T-helper 17 cell (primary cell): ENCODE data around the gene PRICKLE1. TPM values are rescaled to one million over a fixed set of nuclear protein-coding genes. Genes with fewer than 3 reads are reported as not detected.

Experiments
- ATAC-seq: fragments of 150-1000 bp; cut with Tn5 transposase; 2 replicates; pipeline ENCODE4 v1.10.0; 2021; ENCODE audit warnings: mild to moderate bottlenecking, moderate library complexity
- DNase-seq, 3 donors: peaks; one replicate each; pipeline versions ENCODE4 v3.0.0 to v3.0.0-alpha.2; 2020 to 2021
- H3K9me3 ChIP-seq: one replicate; pipeline ENCODE4 v1.7.0; 2013; ENCODE audit warnings: low read length, mild to moderate bottlenecking; ENCODE audit not compliant: control insufficient read depth, poor library complexity, severe bottlenecking
- H3K27ac Mint-ChIP-seq: one replicate; pipeline ENCODE4 v1.8.0; 2022; ENCODE audit warnings: mild to moderate bottlenecking, moderate library complexity, mixed read lengths
- H3K27me3 Mint-ChIP-seq: one replicate; pipeline ENCODE4 v1.8.0; 2022; ENCODE audit warnings: mixed read lengths
- H3K36me3 Mint-ChIP-seq: one replicate; pipeline ENCODE4 v1.8.0; 2022; ENCODE audit warnings: low read depth, mixed read lengths
- H3K4me1 Mint-ChIP-seq: one replicate; pipeline ENCODE4 v1.8.0; 2022; ENCODE audit warnings: mild to moderate bottlenecking, mixed read lengths
- H3K4me3 Mint-ChIP-seq: one replicate; pipeline ENCODE4 v1.8.0; 2022; ENCODE audit warnings: mild to moderate bottlenecking, moderate library complexity, mixed read lengths
- total RNA-seq, 4 donors: library from RNA in 2 of 4; stranded (reverse) in 2 of 4; gene quantifications; one replicate each; pipeline ENCODE4 v1.2.3 and lab custom pipeline; 2022 to 2026

PRICKLE1 gene
- total RNA-seq, 2 donors from 2014 or later: 0.27 to 0.86 TPM

GRCh38 chr12:42469355-42470175 is 120.0 kb downstream of the PRICKLE1 start:
- Mint-ChIP-seq H3K36me3 (no peaks in the 10 kb centered on the region), H3K4me1 (peaks cover 7% of the 10 kb centered on the region), H3K27ac (no peak overlapping the region), H3K4me3 (peak overlapping the region; percentile 43), H3K27me3 (peaks cover 79% of the 10 kb centered on the region)
- DNase-seq: no peak
- no peaks in the 10 kb centered on the region for H3K9me3 ChIP-seq
- peak; percentile 86 for ATAC-seq

- DNase-seq (no peak), ATAC-seq (peak; percentile 24)
- H3K9me3 ChIP-seq: no peaks in the 10 kb centered on the region
- no peak overlapping the region for H3K4me3 Mint-ChIP-seq
- H3K4me1 Mint-ChIP-seq: peaks cover 7% of the 10 kb centered on the region
- no peaks in the 10 kb centered on the region for H3K36me3 Mint-ChIP-seq
- no peak overlapping the region for H3K27ac Mint-ChIP-seq
- H3K27me3 Mint-ChIP-seq: peaks cover 77% of the 10 kb centered on the region
Measured at GRCh38 chr12:42468921-42469320, 120.6 kb downstream of the PRICKLE1 start.

GRCh38 chr12:42468341-42468821 is 121.2 kb downstream of the PRICKLE1 start:
- ATAC-seq (no peak), DNase-seq (no peak)
- H3K36me3 Mint-ChIP-seq: no peaks in the 10 kb centered on the region
- H3K4me1 Mint-ChIP-seq: peaks cover 7% of the 10 kb centered on the region
- peaks cover 72% of the 10 kb centered on the region for H3K27me3 Mint-ChIP-seq
- no peak overlapping the region for H3K4me3 Mint-ChIP-seq
- H3K9me3 ChIP-seq: no peaks in the 10 kb centered on the region
- H3K27ac Mint-ChIP-seq: no peak overlapping the region

- no peaks in the 10 kb centered on the region for H3K9me3 ChIP-seq
- H3K36me3 Mint-ChIP-seq: peaks cover 2% of the 10 kb centered on the region
- H3K27me3 Mint-ChIP-seq: peaks cover 25% of the 10 kb centered on the region
- H3K4me3 Mint-ChIP-seq: no peak overlapping the region
- H3K27ac Mint-ChIP-seq: no peak overlapping the region
- DNase-seq (no peak), ATAC-seq (no peak)
- H3K4me1 Mint-ChIP-seq: peaks cover 3% of the 10 kb centered on the region
Measured at GRCh38 chr12:42463671-42464070, 125.9 kb downstream of the PRICKLE1 start.

GRCh38 chr12:42462486-42462885 is 127.1 kb downstream of the PRICKLE1 start:
- Mint-ChIP-seq H3K4me1 (no peaks in the 10 kb centered on the region), H3K27ac (no peak overlapping the region), H3K36me3 (peaks cover 2% of the 10 kb centered on the region), H3K27me3 (peaks cover 19% of the 10 kb centered on the region), H3K4me3 (no peak overlapping the region)
- ATAC-seq (no peak), DNase-seq (no peak)
- H3K9me3 ChIP-seq: no peaks in the 10 kb centered on the region

GRCh38 chr12:42459336-42459847 is 130.2 kb downstream of the PRICKLE1 start:
- Mint-ChIP-seq H3K4me1 (no peaks in the 10 kb centered on the region), H3K36me3 (peaks cover 2% of the 10 kb centered on the region), H3K4me3 (no peak overlapping the region), H3K27me3 (no peaks in the 10 kb centered on the region), H3K27ac (no peak overlapping the region)
- ATAC-seq: no peak
- H3K9me3 ChIP-seq: no peaks in the 10 kb centered on the region
- no peak for DNase-seq

GRCh38 chr12:42458575-42458974 is 131.0 kb downstream of the PRICKLE1 start:
- H3K4me3 Mint-ChIP-seq: no peak overlapping the region
- no peaks in the 10 kb centered on the region for H3K4me1 Mint-ChIP-seq
- H3K36me3 Mint-ChIP-seq: peaks cover 2% of the 10 kb centered on the region
- H3K27me3 Mint-ChIP-seq: no peaks in the 10 kb centered on the region
- DNase-seq (no peak), ATAC-seq (no peak)
- no peaks in the 10 kb centered on the region for H3K9me3 ChIP-seq
- no peak overlapping the region for H3K27ac Mint-ChIP-seq

GRCh38 chr12:42450248-42450647 is 139.3 kb downstream of the PRICKLE1 start:
- H3K27ac Mint-ChIP-seq: no peak overlapping the region
- H3K36me3 Mint-ChIP-seq: peaks cover 16% of the 10 kb centered on the region

GRCh38 chr12:42448841-42449240 is 140.7 kb downstream of the PRICKLE1 start:
- no peak overlapping the region for H3K4me3 Mint-ChIP-seq
- H3K9me3 ChIP-seq: no peaks in the 10 kb centered on the region
- peaks cover 19% of the 10 kb centered on the region for H3K36me3 Mint-ChIP-seq
- H3K27me3 Mint-ChIP-seq: no peaks in the 10 kb centered on the region
- no peak for ATAC-seq
- no peak for DNase-seq
- no peaks in the 10 kb centered on the region for H3K4me1 Mint-ChIP-seq
- no peak overlapping the region for H3K27ac Mint-ChIP-seq

More at GRCh38 chr12:42450248-42450647, 139.3 kb downstream of the PRICKLE1 start:
- DNase-seq: no peak
- H3K27me3 Mint-ChIP-seq: no peaks in the 10 kb centered on the region
- ATAC-seq: no peak
- no peaks in the 10 kb centered on the region for H3K9me3 ChIP-seq
- H3K4me1 Mint-ChIP-seq: no peaks in the 10 kb centered on the region
- H3K4me3 Mint-ChIP-seq: no peak overlapping the region

- peaks cover 2% of the 10 kb centered on the region for H3K9me3 ChIP-seq
- Mint-ChIP-seq H3K4me1 (no peaks in the 10 kb centered on the region), H3K4me3 (no peak overlapping the region), H3K36me3 (peaks cover 19% of the 10 kb centered on the region), H3K27ac (no peak overlapping the region), H3K27me3 (no peaks in the 10 kb centered on the region)
- DNase-seq: no peak
- ATAC-seq: no peak
Measured at GRCh38 chr12:42447371-42447786, 142.2 kb downstream of the PRICKLE1 start.

GRCh38 chr12:42446761-42447160 is 142.8 kb downstream of the PRICKLE1 start:
- Mint-ChIP-seq H3K36me3 (peaks cover 23% of the 10 kb centered on the region), H3K27me3 (no peaks in the 10 kb centered on the region)
- no peak for ATAC-seq

GRCh38 chr12:42445891-42446290 is 143.7 kb downstream of the PRICKLE1 start:
- H3K27ac Mint-ChIP-seq: no peak overlapping the region
- H3K9me3 ChIP-seq: peaks cover 2% of the 10 kb centered on the region
- DNase-seq (no peak), ATAC-seq (no peak)
- H3K36me3 Mint-ChIP-seq: peaks cover 24% of the 10 kb centered on the region
- no peak overlapping the region for H3K4me3 Mint-ChIP-seq
- H3K27me3 Mint-ChIP-seq: no peaks in the 10 kb centered on the region
- H3K4me1 Mint-ChIP-seq: no peaks in the 10 kb centered on the region

More at GRCh38 chr12:42446761-42447160, 142.8 kb downstream of the PRICKLE1 start:
- Mint-ChIP-seq H3K4me1 (no peaks in the 10 kb centered on the region), H3K4me3 (no peak overlapping the region), H3K27ac (no peak overlapping the region)
- no peak for DNase-seq
- H3K9me3 ChIP-seq: peaks cover 2% of the 10 kb centered on the region

GRCh38 chr12:42444192-42444943 is 145.2 kb downstream of the PRICKLE1 start:
- Mint-ChIP-seq H3K36me3 (peaks cover 21% of the 10 kb centered on the region), H3K27me3 (no peaks in the 10 kb centered on the region), H3K27ac (no peak overlapping the region), H3K4me1 (no peaks in the 10 kb centered on the region), H3K4me3 (no peak overlapping the region)
- H3K9me3 ChIP-seq: peaks cover 2% of the 10 kb centered on the region
- no peak for DNase-seq
- no peak for ATAC-seq
